Spleen (tissue), 11 donors: Measurements from ENCODE around the gene RBBP6. TPM values are rescaled to one million over a fixed set of nuclear protein-coding genes. Genes with fewer than 3 reads are reported as not detected.

Source experiments
- DNase-seq: peaks from one replicate; pipeline ENCODE4 v3.0.0-alpha.2; 2020
- H3K27ac ChIP-seq, 8 donors: fragments of 200-600 bp; sonication (generic) in 7 of 8; 1 replicate in 4 of 8; 2 replicates in 4 of 8; pipeline versions ENCODE4 v1.5.0 to v1.8.0; 2016 to 2021; ENCODE audit warnings: inconsistent platforms in 4 of 8, mild to moderate bottlenecking in 4 of 8, moderate library complexity in 1 of 8
- H3K27me3 ChIP-seq, 7 donors: fragments of 200-600 bp; sonication (generic) in 6 of 7; replicated peaks in 1 of 7; 1 replicate in 4 of 7; 2 replicates in 3 of 7; pipeline versions ENCODE4 v1.5.0 to v1.8.0; 2016 to 2021; ENCODE audit warnings: inconsistent platforms in 3 of 7, mild to moderate bottlenecking in 1 of 7
- H3K36me3 ChIP-seq, 6 donors: fragments of 200-600 bp; sonication (generic) in 5 of 6; 1 replicate in 4 of 6; 2 replicates in 2 of 6; pipeline versions ENCODE4 v1.5.0 to v1.8.0; 2016 to 2021; ENCODE audit warnings: inconsistent platforms in 2 of 6
- H3K4me1 ChIP-seq, 6 donors: fragments of 200-600 bp; sonication (generic) in 5 of 6; 1 replicate in 3 of 6; 2 replicates in 3 of 6; pipeline versions ENCODE4 v1.5.0 to v1.8.0; 2016 to 2021; ENCODE audit warnings: inconsistent platforms in 3 of 6
- H3K4me3 ChIP-seq, 8 donors: fragments of 200-600 bp; sonication (generic) in 7 of 8; 1 replicate in 4 of 8; 2 replicates in 4 of 8; pipeline versions ENCODE4 v1.5.0 to v1.8.0; 2016 to 2021; ENCODE audit warnings: inconsistent platforms in 4 of 8, mild to moderate bottlenecking in 4 of 8, moderate library complexity in 2 of 8
- H3K9me3 ChIP-seq, 8 donors: fragments of 200-600 bp; sonication (generic) in 7 of 8; 1 replicate in 4 of 8; 2 replicates in 4 of 8; pipeline versions ENCODE4 v1.5.0 to v1.8.0; 2016 to 2021; ENCODE audit warnings: inconsistent platforms in 4 of 8
- CTCF ChIP-seq, 11 experiments: fragments of 200-600 bp in 7 of 11; fragments of 450-650 bp in 4 of 11; sonication (generic) in 4 of 11; IDR thresholded peaks in 8 of 11; conservative IDR thresholded peaks in 3 of 11; 1 replicate in 7 of 11; 2 replicates in 4 of 11; pipeline versions ENCODE4 v1.4.0 to v1.8.0; 2016 to 2021; ENCODE audit warnings: antibody characterized with exemption in 11 of 11, inconsistent platforms in 4 of 11, mild to moderate bottlenecking in 1 of 11
- POLR2A ChIP-seq, 3 donors: fragments of 450-650 bp; IDR thresholded peaks; one replicate each; pipeline ENCODE4 v1.5.1; 2017; ENCODE audit warnings: antibody characterized with exemption in 3 of 3, mild to moderate bottlenecking in 1 of 3
- POLR2AphosphoS5 ChIP-seq, 3 donors: sonication (generic); formaldehyde crosslinking; IDR thresholded peaks; one replicate each; pipeline ENCODE4 v1.5.1; 2017; ENCODE audit warnings: antibody characterized with exemption in 3 of 3
- WGBS, 5 donors: extraction: QIAGEN DNeasy Blood & Tissue Kit in 3 of 5; methylation state at CpG; one replicate each; pipeline versions ENCODE4 v1.1.5 to v1.1.7; 2013 to 2018; 5-methylcytosine and 5-hydroxymethylcytosine counted together
- intact Hi-C: fragments of 100-400 bp; cut with DNase I; formaldehyde crosslinking; loops from one replicate; pipeline ENCODE4 v1.15.0; 2023; ENCODE audit warnings: low total_unique reads
- polyA plus RNA-seq, 3 donors: library from polyadenylated mRNA; stranded (reverse); fragments of 200-250 nt; gene quantifications; one replicate each; pipeline ENCODE4 v1.2.1, GENCODE V29; 2013
- total RNA-seq, 7 donors: library from RNA; depleted of rRNA in 3 of 7; stranded (reverse); fragments of >200 nt in 3 of 7; fragmentation: NEBNext Ultra II Directional in 4 of 7; extraction: Animal tissue kit (Norgen Biotek cat#: 25700) in 4 of 7; gene quantifications; one replicate each; pipeline versions ENCODE4 v1.1.0 to v1.2.1, GENCODE V29; 2016 to 2021
- donor health status: healthy with polysubstance abuse.
- donor health status: DM: no; HTN: no; CAD: no; lungs with moderate emphysema.
- donor health status: DM: no; HTN: no; CAD: no.
- donor health status: Bipolar disorder and iron deficiency.
- donor health status: healthy.
- donor health status: DM: no; HTN: no; CAD: no.
- donor health status: DM: yes; HTN: yes; CAD: no.

Gene RBBP6
- total and polyA plus RNA-seq, 10 donors = 34.3 to 83.9 (median 66.4) TPM

GRCh38 chr16:24617502-24617901 lies 78.1 kb downstream of the RBBP6 start:
- no peaks in the 10 kb centered on the region for H3K4me1 ChIP-seq
- no peaks in the 10 kb centered on the region for H3K36me3 ChIP-seq
- no peaks in the 10 kb centered on the region for H3K9me3 ChIP-seq
- no peak overlapping the region for H3K4me3 ChIP-seq
- 85 to 95% (median 91%) methylated on average over 2 of the region's 2 CpGs for WGBS, 5 donors
- no peak for DNase-seq
- intact Hi-C loops = no loop called here
- no peak for TF ChIP-seq POLR2A (IDR thresholded peaks at IDR 0.05)
- no peak for TF ChIP-seq POLR2AphosphoS5 (IDR thresholded peaks at IDR 0.05)
- no peak for TF ChIP-seq CTCF (IDR thresholded peaks at IDR 0.05 in 8 of 11, conservative IDR thresholded peaks at IDR 0.05 in 3 of 11)
- no peak overlapping the region for H3K27ac ChIP-seq
- H3K27me3 ChIP-seq = peaks cover 0 to 4% (median 0%) of the 10 kb centered on the region in 7 donors

Other genes starting within 250 kb of the RBBP6 start
- 10 to 100 TPM; 45.4 to 67.8 (median 66.9) TPM for gene TNRC6A, start 190.1 kb downstream of the RBBP6 start, total RNA-seq
- 10 to 100 TPM in 2 of 3 donors, 1 to 10 TPM in 1; 6.5 to 13.8 (median 13.2) TPM for gene TNRC6A, start 190.1 kb downstream of the RBBP6 start, polyA plus RNA-seq